GM19043 (cell line): ENCODE measurements around the gene EPHB3.

ENCODE experiments used
- ATAC-seq: cut with Tn5 transposase; IDR thresholded peaks from one replicate; pipeline ENCODE4 v1.9.1; 2021; ENCODE audit warnings: low read depth; ENCODE audit not compliant: unreplicated experiment

EPHB3 gene

GRCh38 chr3:184542577-184542976 lies 19.0 kb upstream of the EPHB3 start:
- ATAC-seq: no peak

GRCh38 chr3:184543256-184543655 lies 18.3 kb upstream of the EPHB3 start:
- ATAC-seq: no peak

GRCh38 chr3:184543843-184544512 lies 17.6 kb upstream of the EPHB3 start:
- no peak for ATAC-seq

GRCh38 chr3:184544513-184544861 lies 17.1 kb upstream of the EPHB3 start:
- no peak for ATAC-seq

- no peak for ATAC-seq
Measured at GRCh38 chr3:184545769-184546168, 15.8 kb upstream of the EPHB3 start.

GRCh38 chr3:184546252-184546651 lies 15.3 kb upstream of the EPHB3 start:
- no peak for ATAC-seq

GRCh38 chr3:184549796-184550577 lies 11.6 kb upstream of the EPHB3 start:
- ATAC-seq: no peak

GRCh38 chr3:184551103-184551502 lies 10.5 kb upstream of the EPHB3 start:
- ATAC-seq: no peak

GRCh38 chr3:184551614-184552256 lies 9.8 kb upstream of the EPHB3 start:
- ATAC-seq: no peak

- ATAC-seq: no peak
Measured at GRCh38 chr3:184552296-184552695, 9.3 kb upstream of the EPHB3 start.

- no peak for ATAC-seq
Measured at GRCh38 chr3:184552863-184553262, 8.7 kb upstream of the EPHB3 start.

- no peak for ATAC-seq
Measured at GRCh38 chr3:184553385-184553784, 8.2 kb upstream of the EPHB3 start.

- ATAC-seq: no peak
Measured at GRCh38 chr3:184554461-184554860, 7.1 kb upstream of the EPHB3 start.

- ATAC-seq: no peak
Measured at GRCh38 chr3:184556582-184557347, 4.8 kb upstream of the EPHB3 start.

GRCh38 chr3:184557348-184557950 lies 4.1 kb upstream of the EPHB3 start:
- ATAC-seq: no peak

GRCh38 chr3:184558726-184559125 lies 2.9 kb upstream of the EPHB3 start:
- ATAC-seq: no peak

GRCh38 chr3:184559336-184559735 lies 2.2 kb upstream of the EPHB3 start:
- ATAC-seq: no peak

GRCh38 chr3:184560531-184560930 lies 1.1 kb upstream of the EPHB3 start:
- ATAC-seq: no peak

GRCh38 chr3:184561913-184562877 lies 610 bp downstream of the EPHB3 start:
- no peak for ATAC-seq
